ENCODE data around the gene NFIC.

DNA sequence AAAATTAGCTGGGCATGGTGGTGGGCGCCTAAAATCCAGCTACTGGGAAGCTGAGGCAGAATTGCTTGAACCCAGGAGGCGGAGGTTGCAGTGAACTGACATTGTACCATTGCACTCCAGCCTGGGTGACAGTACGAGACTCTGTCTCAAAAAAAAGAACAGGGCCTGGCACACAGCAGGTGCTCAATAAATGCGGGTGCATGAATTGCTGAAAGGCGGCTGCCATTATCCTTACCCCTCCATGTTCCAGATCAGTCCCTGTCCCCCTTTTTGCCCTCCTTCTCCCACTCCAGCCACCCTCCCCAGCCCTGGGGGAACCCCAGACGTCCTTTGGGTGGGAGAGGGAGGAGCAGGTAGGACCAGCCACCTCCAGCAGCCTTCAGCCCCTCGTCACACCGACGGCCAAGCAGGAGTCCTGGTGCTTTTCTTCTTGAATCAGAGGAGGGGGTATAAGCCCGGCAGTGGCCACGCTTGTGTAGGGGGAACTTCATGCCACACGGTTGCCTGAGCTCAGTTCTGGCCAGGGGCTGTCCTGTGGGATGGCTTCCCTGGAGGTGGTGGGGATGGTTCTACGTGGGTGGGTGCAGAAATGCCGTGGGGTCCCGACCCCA lies 20.4 kb upstream of the NFIC start:
- TF ChIP-seq, protein P1, sequence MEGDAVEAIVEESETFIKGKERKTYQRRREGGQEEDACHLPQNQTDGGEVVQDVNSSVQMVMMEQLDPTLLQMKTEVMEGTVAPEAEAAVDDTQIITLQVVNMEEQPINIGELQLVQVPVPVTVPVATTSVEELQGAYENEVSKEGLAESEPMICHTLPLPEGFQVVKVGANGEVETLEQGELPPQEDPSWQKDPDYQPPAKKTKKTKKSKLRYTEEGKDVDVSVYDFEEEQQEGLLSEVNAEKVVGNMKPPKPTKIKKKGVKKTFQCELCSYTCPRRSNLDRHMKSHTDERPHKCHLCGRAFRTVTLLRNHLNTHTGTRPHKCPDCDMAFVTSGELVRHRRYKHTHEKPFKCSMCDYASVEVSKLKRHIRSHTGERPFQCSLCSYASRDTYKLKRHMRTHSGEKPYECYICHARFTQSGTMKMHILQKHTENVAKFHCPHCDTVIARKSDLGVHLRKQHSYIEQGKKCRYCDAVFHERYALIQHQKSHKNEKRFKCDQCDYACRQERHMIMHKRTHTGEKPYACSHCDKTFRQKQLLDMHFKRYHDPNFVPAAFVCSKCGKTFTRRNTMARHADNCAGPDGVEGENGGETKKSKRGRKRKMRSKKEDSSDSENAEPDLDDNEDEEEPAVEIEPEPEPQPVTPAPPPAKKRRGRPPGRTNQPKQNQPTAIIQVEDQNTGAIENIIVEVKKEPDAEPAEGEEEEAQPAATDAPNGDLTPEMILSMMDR (IDR thresholded peaks at IDR 0.05; ENCODE audit: low read length): no peak
- no peak for TF ChIP-seq EZH2 (optimal IDR thresholded peaks at IDR 0.05; ENCODE audit: low read depth, low read length)

Data from MM.1S (cell line).